Astrocyte (in vitro differentiated cells and primary cell): ENCODE measurements around the gene TARM1.

Experiments used
- EZH2 ChIP-seq: IDR thresholded peaks from 2 replicates; pipeline ENCODE4 v1.6.1; 2012; ENCODE audit warnings: mild to moderate bottlenecking, low read length, inconsistent platforms; ENCODE audit not compliant: insufficient read depth
- TF ChIP-seq, protein P1 (sequence below): IDR thresholded peaks from 2 replicates; pipeline ENCODE4 v1.5.1; 2011; ENCODE audit warnings: low read depth, mild to moderate bottlenecking, inconsistent platforms, low read length, moderate library complexity; ENCODE audit not compliant: insufficient read depth

DNA sequence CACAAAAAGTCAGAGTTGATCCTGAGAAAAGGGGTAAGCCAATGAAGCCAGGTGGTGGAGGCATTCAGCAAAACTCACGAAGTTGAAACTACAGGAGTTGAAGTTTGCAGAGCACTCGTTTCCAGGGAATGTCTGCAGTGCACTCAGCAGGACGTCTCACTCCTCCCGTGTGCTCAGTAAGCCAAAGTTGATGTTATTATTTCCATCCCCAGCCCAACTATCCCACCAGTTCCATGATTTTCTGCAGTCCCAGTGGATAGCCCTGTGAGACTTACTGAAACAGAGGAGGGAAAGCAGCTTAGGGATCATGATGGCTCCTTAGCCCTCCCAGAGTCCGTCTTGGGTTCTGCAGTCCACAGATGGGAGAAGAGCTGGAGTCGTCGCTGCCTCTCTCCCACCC is at the start of gene TARM1:
- TF ChIP-seq, protein P1, sequence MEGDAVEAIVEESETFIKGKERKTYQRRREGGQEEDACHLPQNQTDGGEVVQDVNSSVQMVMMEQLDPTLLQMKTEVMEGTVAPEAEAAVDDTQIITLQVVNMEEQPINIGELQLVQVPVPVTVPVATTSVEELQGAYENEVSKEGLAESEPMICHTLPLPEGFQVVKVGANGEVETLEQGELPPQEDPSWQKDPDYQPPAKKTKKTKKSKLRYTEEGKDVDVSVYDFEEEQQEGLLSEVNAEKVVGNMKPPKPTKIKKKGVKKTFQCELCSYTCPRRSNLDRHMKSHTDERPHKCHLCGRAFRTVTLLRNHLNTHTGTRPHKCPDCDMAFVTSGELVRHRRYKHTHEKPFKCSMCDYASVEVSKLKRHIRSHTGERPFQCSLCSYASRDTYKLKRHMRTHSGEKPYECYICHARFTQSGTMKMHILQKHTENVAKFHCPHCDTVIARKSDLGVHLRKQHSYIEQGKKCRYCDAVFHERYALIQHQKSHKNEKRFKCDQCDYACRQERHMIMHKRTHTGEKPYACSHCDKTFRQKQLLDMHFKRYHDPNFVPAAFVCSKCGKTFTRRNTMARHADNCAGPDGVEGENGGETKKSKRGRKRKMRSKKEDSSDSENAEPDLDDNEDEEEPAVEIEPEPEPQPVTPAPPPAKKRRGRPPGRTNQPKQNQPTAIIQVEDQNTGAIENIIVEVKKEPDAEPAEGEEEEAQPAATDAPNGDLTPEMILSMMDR = no peak
- TF ChIP-seq EZH2 = no peak
